ENCODE measurements around the gene GJD3. TPM values are rescaled to one million over a fixed set of nuclear protein-coding genes. Genes with fewer than 3 reads are reported as not detected.
"Not testable (repeated sequence)": the region's sequence is repeated elsewhere in the genome, so short reads cannot be mapped to it uniquely, and the experiment has no call there.

GJD3 gene
- total and polyA plus RNA-seq, 3 donors from 2014 or later: 2.1 to 2.6 TPM; not detected in 1

DNA sequence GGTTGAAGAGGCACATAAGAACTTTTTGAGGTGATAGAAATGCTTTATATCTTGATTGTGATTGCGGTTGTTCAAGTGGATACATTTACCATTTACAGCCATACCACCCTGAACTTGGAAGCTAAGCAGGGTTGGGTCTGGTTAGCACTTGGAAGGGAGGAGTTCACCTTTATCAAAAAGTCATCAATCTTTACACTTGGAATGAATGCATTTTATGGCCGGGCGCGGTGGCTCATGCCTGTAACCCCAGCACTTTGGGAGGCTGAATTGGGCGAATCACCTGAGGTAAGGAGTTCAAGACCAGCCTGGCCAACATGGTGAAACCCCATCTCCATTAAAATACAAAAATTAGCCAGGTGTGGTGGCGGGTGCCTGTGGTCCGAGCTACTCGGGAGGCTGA, 9.5 kb upstream of the GJD3 start:
- WGBS, 2 donors: 83 to 87% methylated on average over 8 of the region's 8 CpGs
- intact Hi-C loops (cut with DNase I; ENCODE audit: low total_unique reads): no loop called here
- Histone ChIP-seq H3K4me3 (no peak overlapping the region), H3K4me1 (no peaks in the 10 kb centered on the region), H3K36me3 (ENCODE audit: low read depth, missing control alignments) (no peaks in the 10 kb centered on the region), H3K27ac (no peak overlapping the region), H3K27me3 (no peaks in the 10 kb centered on the region), H3K9me3 (no peaks in the 10 kb centered on the region)
- no peak for TF ChIP-seq POLR2A (IDR thresholded peaks at IDR 0.05)
- TF ChIP-seq, protein P1, sequence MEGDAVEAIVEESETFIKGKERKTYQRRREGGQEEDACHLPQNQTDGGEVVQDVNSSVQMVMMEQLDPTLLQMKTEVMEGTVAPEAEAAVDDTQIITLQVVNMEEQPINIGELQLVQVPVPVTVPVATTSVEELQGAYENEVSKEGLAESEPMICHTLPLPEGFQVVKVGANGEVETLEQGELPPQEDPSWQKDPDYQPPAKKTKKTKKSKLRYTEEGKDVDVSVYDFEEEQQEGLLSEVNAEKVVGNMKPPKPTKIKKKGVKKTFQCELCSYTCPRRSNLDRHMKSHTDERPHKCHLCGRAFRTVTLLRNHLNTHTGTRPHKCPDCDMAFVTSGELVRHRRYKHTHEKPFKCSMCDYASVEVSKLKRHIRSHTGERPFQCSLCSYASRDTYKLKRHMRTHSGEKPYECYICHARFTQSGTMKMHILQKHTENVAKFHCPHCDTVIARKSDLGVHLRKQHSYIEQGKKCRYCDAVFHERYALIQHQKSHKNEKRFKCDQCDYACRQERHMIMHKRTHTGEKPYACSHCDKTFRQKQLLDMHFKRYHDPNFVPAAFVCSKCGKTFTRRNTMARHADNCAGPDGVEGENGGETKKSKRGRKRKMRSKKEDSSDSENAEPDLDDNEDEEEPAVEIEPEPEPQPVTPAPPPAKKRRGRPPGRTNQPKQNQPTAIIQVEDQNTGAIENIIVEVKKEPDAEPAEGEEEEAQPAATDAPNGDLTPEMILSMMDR (IDR thresholded peaks at IDR 0.05): no peak
- no peak for DNase-seq

DNA sequence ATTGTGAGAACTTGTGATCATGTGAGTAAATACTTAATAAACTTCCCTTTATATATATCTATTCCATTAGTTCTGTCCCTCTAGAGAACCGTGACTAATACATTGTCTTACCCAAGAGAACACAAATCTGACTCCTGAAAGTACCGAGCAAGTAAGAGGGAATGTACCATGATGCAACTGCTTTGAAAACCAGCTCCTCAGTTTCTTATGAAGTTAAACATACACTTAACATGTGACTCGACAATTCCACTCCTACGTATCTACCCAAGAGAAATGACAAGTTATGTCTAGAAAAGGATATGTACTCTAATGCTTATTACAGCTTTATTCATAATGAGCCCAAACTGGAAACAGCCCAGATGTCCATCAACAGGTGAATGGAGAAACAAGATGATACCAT, 8.8 kb upstream of the GJD3 start:
- no peak overlapping the region for H3K4me3 ChIP-seq
- H3K27ac ChIP-seq: no peak overlapping the region
- no peaks in the 10 kb centered on the region for H3K36me3 ChIP-seq (ENCODE audit: low read depth, missing control alignments)
- intact Hi-C loops (cut with DNase I; ENCODE audit: low total_unique reads): no loop called here
- H3K9me3 ChIP-seq: no peaks in the 10 kb centered on the region
- WGBS, 2 donors: 90 to 92% methylated on average over 4 of the region's 4 CpGs
- H3K27me3 ChIP-seq: no peaks in the 10 kb centered on the region
- no peak for DNase-seq
- no peaks in the 10 kb centered on the region for H3K4me1 ChIP-seq
- TF ChIP-seq, protein P1 (IDR thresholded peaks at IDR 0.05): no peak
- TF ChIP-seq POLR2A (IDR thresholded peaks at IDR 0.05): no peak

GRCh38 chr17:40372644-40373043, 8.1 kb upstream of the GJD3 start:
- H3K36me3 ChIP-seq (ENCODE audit: low read depth, missing control alignments); H3K9me3 ChIP-seq; intact Hi-C loops (cut with DNase I; ENCODE audit: low total_unique reads); H3K27ac ChIP-seq; H3K27me3 ChIP-seq; H3K4me3 ChIP-seq; DNase-seq; H3K4me1 ChIP-seq: not testable (repeated sequence)
- WGBS, 2 donors: 73 to 79% methylated on average over 4 of the region's 4 CpGs

GRCh38 chr17:40372031-40372430, 7.5 kb upstream of the GJD3 start:
- Histone ChIP-seq H3K9me3 (no peaks in the 10 kb centered on the region), H3K36me3 (ENCODE audit: low read depth, missing control alignments) (no peaks in the 10 kb centered on the region), H3K27me3 (no peaks in the 10 kb centered on the region), H3K4me3 (no peak overlapping the region), H3K4me1 (no peaks in the 10 kb centered on the region), H3K27ac (no peak overlapping the region)
- DNase-seq: no peak
- WGBS, 2 donors: 83 to 96% methylated on average over 2 of the region's 2 CpGs
- intact Hi-C loops (cut with DNase I; ENCODE audit: low total_unique reads): no loop called here
- no peak for TF ChIP-seq POLR2A (IDR thresholded peaks at IDR 0.05)
- TF ChIP-seq, protein P1 (IDR thresholded peaks at IDR 0.05): no peak

DNA sequence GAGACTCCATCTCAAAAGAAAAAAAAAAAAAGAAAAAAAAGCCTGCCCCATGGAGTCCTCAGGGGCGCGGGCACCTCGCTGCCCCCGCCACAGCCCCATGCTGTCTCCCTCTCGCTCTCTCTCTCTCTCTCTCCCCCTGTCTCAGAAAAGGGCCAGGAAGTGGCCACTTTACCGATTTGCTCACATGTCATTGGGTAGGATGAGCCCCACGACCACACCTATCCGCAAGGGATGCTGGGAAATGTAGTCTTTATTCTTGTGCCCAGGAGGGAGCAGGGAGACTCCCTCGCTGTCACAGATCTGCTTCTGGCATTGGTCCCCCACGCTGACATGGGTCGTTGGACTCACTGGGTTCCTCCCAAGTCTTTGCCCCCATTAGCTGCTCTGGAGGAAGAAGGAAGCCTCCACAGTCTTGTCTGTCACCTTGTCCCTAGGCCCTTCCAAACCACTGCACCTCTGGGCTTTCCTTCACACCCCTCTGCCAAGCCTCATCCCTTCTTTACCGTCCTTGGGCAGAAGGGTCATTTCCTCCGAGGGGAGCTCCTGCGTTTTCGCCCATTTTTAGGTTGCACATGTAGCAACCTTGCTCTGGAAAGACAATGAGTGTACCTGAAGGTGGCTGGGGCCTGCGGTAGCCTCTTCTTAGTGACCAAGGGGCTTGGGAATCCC, 6.9 kb upstream of the GJD3 start:
- WGBS, 2 donors: 81 to 86% methylated on average over 16 of the region's 16 CpGs
- Histone ChIP-seq H3K9me3 (no peaks in the 10 kb centered on the region), H3K4me3 (no peak overlapping the region), H3K4me1 (no peaks in the 10 kb centered on the region), H3K27ac (no peak overlapping the region), H3K36me3 (ENCODE audit: low read depth, missing control alignments) (no peaks in the 10 kb centered on the region), H3K27me3 (no peaks in the 10 kb centered on the region)
- intact Hi-C loops (cut with DNase I; ENCODE audit: low total_unique reads): no loop called here
- DNase-seq: no peak
- TF ChIP-seq POLR2A (IDR thresholded peaks at IDR 0.05): no peak
- TF ChIP-seq, protein P1 (IDR thresholded peaks at IDR 0.05): no peak
